GM23248 (cell line): ENCODE measurements around the gene DTNB.

Experiments
- EZH2 ChIP-seq: fragments of 200-600 bp; sonication (generic); IDR thresholded peaks from 2 replicates; pipeline ENCODE4 v1.6.1; 2018; ENCODE audit warnings: antibody characterized with exemption, mild to moderate bottlenecking; ENCODE audit not compliant: insufficient read depth, poor library complexity, severe bottlenecking
- EZH2phosphoT487 ChIP-seq: fragments of 200-600 bp; sonication (generic); IDR thresholded peaks from 2 replicates; pipeline ENCODE4 v1.6.1; 2018; ENCODE audit warnings: antibody characterized with exemption, moderate library complexity, mild to moderate bottlenecking, low read depth; ENCODE audit not compliant: insufficient read depth

DNA sequence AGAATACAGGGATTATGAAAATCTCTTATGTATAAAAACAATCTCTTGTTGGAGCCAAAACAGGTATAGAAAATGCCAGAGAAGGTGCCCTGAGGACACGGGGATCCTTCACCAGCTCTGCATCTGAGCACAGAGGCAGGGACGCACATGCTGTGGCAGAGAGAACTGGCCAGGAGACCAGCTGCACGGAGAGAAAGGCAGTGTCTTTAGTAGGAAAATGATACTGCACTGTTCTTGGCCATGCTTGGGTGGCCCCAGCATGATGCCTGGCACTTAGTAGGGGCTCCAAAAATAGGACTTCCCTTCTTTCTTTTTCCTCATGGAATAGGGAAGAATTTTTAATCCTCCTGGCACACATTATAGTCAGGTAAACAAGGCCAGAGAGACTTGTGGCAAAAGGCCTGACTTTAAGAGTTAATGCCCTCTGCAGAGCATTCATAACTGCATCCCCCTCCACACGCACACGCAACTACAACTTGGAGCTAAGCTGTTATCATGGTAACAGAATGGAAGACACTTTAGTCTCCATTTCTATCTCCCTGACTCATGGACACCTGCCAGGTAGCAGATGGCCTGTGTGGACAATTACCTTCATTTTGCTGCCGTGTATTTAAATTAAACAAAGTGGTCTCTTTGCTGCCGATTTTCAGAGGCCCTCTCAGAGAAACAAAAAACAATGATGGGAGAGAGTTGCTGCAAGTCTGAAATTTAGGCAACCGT lies 271.9 kb downstream of the DTNB start:
- TF ChIP-seq EZH2 (no peak), EZH2phosphoT487 (no peak)
